NCI-H128 (cell line): ENCODE measurements around the gene MYO16.

Experiments
- DNase-seq: peaks from one replicate; lab custom pipeline; 2025; ENCODE audit not compliant: unreplicated experiment; lab: John Stamatoyannopoulos, UW

The MYO16 gene

GRCh38 chr13:109114162-109114561 is 484.8 kb downstream of the MYO16 start:
- DNase-seq: no peak

DNA sequence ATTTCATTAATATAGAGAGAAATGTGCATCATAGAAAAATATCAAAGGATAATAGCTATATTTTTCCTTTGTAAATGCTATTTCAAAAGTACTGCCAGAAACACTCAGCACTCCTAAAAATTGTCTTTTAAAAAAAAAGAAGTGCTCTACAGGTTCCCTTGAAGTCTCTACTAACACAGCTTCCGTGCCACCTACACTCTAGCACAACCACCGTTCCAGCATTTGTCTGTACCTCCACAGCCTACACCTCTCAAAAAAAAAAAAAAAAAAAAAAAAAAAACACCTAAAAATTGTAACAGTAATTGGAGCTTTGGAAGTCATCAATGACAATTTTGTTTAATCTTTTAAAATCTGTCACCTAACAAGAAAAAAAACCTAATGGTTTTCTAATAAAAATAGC is 485.6 kb downstream of the MYO16 start:
- no peak for DNase-seq

DNA sequence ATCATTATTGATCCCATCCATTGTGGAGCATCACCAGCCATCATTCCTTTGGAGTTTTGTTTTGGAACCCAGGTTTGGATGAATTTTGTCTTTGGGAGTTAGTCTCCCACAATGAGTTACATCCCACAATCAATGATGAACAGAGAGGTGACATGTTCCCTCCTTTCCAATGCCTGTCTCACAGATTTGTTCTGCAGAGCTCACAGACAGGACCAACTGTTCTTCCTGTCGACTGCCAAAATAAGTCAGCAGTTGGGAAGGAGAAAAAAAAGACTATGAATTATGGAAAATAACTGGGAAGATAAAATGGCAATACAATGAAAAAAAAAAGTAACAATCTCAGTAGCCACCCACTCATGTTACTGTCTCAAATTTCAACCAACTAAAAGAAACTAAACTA is 489.1 kb downstream of the MYO16 start:
- DNase-seq: no peak

DNA sequence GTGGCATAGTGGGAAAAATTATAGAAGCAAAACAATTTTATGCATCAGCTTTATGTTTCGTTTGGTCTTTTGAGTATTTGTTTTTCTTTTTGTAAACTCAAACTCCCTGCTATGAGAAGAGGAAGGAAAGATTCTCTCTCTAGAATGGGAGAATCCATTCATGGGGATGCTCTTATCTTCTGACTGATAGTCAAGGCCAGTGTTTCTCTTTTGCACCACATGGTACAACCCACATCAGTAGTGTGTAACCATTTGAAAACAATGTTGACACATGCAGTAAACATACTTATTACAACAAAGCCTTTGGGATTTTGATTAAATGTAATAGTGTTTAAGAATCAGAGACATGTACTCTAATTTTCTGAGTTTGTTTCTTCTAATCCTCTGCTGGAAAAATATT is 490.5 kb downstream of the MYO16 start:
- DNase-seq: no peak

- DNase-seq: no peak
Observed at GRCh38 chr13:109121826-109122225, 492.4 kb downstream of the MYO16 start.

DNA sequence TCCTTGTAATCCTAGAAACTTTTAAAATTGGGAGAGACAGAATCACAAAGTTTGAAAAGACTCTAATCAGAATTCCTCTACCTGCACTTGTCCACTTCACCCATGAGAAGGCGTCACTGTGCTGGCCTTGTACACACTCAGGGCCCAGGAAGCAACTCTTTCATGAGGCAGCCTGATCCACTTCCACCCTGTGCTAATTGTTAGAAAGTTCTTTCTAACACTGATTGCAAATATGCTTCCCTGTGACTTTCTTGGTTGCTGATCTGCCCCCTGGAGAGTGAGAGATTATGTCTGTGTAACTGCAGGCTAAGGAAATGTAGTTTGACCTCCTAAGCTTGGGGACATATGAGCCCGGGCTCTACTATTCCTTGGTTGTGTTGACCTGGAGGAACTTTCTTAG is 494.6 kb downstream of the MYO16 start:
- no peak for DNase-seq

- DNase-seq: no peak
Observed at GRCh38 chr13:109126178-109126577, 496.8 kb downstream of the MYO16 start.

DNA sequence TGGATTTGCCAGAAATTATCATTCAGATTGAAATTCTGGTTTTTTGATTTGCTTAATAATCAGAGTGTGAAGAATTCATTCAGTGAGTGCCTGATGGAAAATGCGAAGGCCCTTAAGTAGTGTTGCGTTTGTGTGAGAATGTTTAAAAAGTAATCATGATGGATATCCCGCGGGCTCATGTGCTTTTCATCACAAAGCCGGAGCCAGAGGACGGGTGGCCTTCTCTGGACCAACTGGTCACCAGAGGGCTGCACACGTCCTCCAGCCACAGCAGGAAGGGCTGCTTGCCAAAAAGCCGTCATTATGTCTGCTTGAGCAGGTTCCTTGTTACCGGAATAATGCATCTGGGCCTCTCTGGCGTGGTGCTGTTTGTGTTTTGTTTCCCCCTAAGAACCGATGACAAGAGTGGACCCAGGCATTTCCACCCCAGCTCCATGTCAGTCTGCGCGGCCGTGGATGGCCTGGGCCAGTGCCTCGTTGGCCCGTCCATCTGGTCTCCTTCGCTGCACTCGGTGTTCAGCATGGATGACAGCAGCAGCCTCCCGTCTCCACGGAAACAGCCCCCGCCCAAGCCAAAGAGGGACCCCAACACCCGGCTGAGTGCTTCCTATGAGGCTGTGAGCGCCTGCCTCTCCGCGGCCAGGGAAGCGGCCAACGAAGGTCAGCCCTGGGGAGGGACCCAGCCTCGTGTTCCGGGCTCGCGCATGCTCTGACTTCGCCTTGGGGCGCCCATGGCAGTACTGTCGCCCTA is 497.7 kb downstream of the MYO16 start:
- DNase-seq: no peak

- DNase-seq: no peak
Observed at GRCh38 chr13:109128121-109128520, 498.7 kb downstream of the MYO16 start.

- DNase-seq: no peak
Observed at GRCh38 chr13:109130093-109130835, 500.9 kb downstream of the MYO16 start.

GRCh38 chr13:109131698-109132257 is 502.4 kb downstream of the MYO16 start:
- DNase-seq: no peak

- no peak for DNase-seq
Observed at GRCh38 chr13:109135018-109135417, 505.6 kb downstream of the MYO16 start.

GRCh38 chr13:109136873-109137272 is 507.5 kb downstream of the MYO16 start:
- DNase-seq: no peak

GRCh38 chr13:109139346-109139745 is 509.9 kb downstream of the MYO16 start:
- no peak for DNase-seq

DNA sequence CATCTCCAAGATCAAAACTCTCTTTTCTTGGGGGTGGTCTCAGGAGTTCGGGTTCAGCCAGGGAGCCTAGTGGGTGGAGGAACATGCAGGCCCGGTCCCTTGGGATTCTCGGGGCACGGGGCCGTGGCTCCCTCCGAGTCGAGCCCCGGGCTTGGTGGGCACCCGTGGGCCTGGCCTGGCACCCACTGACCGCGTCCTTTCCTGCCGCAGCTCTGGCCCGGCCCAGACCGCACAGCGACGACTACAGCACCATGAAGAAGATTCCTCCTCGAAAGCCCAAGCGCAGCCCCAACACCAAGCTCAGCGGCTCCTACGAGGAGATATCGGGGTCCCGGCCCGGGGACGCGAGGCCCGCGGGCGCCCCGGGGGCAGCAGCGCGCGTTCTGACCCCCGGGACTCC is 510.6 kb downstream of the MYO16 start:
- no peak for DNase-seq

GRCh38 chr13:109140479-109141349 is 511.3 kb downstream of the MYO16 start:
- DNase-seq: no peak

GRCh38 chr13:109141706-109142105 is 512.3 kb downstream of the MYO16 start:
- DNase-seq: no peak

DNA sequence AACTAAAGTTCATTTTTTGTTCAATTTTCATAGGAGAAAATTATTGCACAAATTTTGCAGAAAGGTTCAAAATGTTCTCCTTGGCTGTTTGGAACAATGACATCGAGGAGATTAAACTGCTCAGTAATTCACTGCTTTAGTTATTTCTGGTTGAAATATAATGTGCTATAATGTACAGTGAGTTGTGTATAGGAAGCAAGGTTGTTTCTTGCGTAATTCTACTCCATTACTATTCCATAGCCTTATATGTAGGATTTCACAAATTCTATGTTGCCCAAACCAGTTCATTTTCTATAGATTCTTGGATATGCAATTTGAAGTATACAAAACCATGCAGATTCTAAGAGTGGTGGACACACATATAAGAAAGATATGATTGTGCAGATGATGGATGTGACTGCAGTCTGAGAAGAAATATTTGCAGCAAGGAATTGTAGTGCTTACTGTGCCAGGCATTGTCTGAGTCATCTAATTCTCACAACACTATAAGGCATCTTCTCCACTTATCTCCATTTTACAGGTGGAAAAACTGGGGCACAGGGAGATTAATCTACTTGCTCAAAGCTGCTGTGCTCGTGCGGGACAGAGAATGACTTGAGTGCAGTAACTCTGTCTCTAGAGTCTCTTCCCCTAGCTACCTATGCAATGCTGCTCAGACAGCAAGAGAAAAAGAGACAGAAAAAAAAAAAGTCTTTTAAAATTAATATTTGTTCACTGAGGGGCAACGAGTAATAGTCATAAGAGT is 515.5 kb downstream of the MYO16 start:
- no peak for DNase-seq

GRCh38 chr13:109145631-109146030 is 516.2 kb downstream of the MYO16 start:
- DNase-seq: no peak

GRCh38 chr13:109146393-109146792 is 517.0 kb downstream of the MYO16 start:
- DNase-seq: no peak
